Measurements from ENCODE around the gene ST6GALNAC3.

The ST6GALNAC3 gene

GRCh38 chr1:76269155-76269554 is 194.6 kb downstream of the ST6GALNAC3 start:
- no peak for TF ChIP-seq CTCF (IDR thresholded peaks at IDR 0.05; ENCODE audit: control insufficient read depth, insufficient read depth, low read depth, low read length, missing control alignments)
- no peak overlapping the region for H3K4me3 ChIP-seq (ENCODE audit: control insufficient read depth, low read depth, low read length)
- no peak for DNase-seq (ENCODE audit: low read depth)

GRCh38 chr1:76274302-76274701 is 199.8 kb downstream of the ST6GALNAC3 start:
- no peak for DNase-seq (ENCODE audit: low read depth)
- H3K4me3 ChIP-seq (ENCODE audit: control insufficient read depth, low read depth, low read length) = no peak overlapping the region
- no peak for TF ChIP-seq CTCF (IDR thresholded peaks at IDR 0.05; ENCODE audit: control insufficient read depth, insufficient read depth, low read depth, low read length, missing control alignments)

- no peak for DNase-seq (ENCODE audit: low read depth)
- TF ChIP-seq CTCF (IDR thresholded peaks at IDR 0.05; ENCODE audit: control insufficient read depth, insufficient read depth, low read depth, low read length, missing control alignments) = no peak
- no peak overlapping the region for H3K4me3 ChIP-seq (ENCODE audit: control insufficient read depth, low read depth, low read length)
Observed at GRCh38 chr1:76274718-76275117, 200.2 kb downstream of the ST6GALNAC3 start.

- TF ChIP-seq CTCF (IDR thresholded peaks at IDR 0.05; ENCODE audit: control insufficient read depth, insufficient read depth, low read depth, low read length, missing control alignments) = no peak
- no peak for DNase-seq (ENCODE audit: low read depth)
- no peak overlapping the region for H3K4me3 ChIP-seq (ENCODE audit: control insufficient read depth, low read depth, low read length)
Observed at GRCh38 chr1:76278711-76279100, 204.2 kb downstream of the ST6GALNAC3 start.

- no peak for TF ChIP-seq CTCF (IDR thresholded peaks at IDR 0.05; ENCODE audit: control insufficient read depth, insufficient read depth, low read depth, low read length, missing control alignments)
- DNase-seq (ENCODE audit: low read depth) = no peak
- no peak overlapping the region for H3K4me3 ChIP-seq (ENCODE audit: control insufficient read depth, low read depth, low read length)
Observed at GRCh38 chr1:76279101-76279748, 204.7 kb downstream of the ST6GALNAC3 start.

- no peak overlapping the region for H3K4me3 ChIP-seq (ENCODE audit: control insufficient read depth, low read depth, low read length)
- DNase-seq (ENCODE audit: low read depth) = no peak
- TF ChIP-seq CTCF (IDR thresholded peaks at IDR 0.05; ENCODE audit: control insufficient read depth, insufficient read depth, low read depth, low read length, missing control alignments) = no peak
Observed at GRCh38 chr1:76281306-76281705, 206.8 kb downstream of the ST6GALNAC3 start.
